Trophoblast cell (in vitro differentiated cells and primary cell): ENCODE data around the gene CCDC102A.

Experiments
- DNase-seq, 2 donors: peaks; one replicate each; pipeline ENCODE4 v3.0.0-alpha.2; 2016
- H2AFZ ChIP-seq: 2 replicates; pipeline ENCODE4 v1.6.1; 2013; ENCODE audit warnings: low read length, moderate library complexity, mild to moderate bottlenecking; ENCODE audit not compliant: insufficient read depth, poor library complexity
- H2AK5ac ChIP-seq: 2 replicates; pipeline ENCODE4 v1.6.1; 2013; ENCODE audit warnings: mild to moderate bottlenecking, low read length
- H2BK120ac ChIP-seq: 2 replicates; pipeline ENCODE4 v1.6.1; 2013; ENCODE audit warnings: low read length, mild to moderate bottlenecking, moderate library complexity; ENCODE audit not compliant: insufficient read depth, poor library complexity
- H2BK12ac ChIP-seq: 2 replicates; pipeline ENCODE4 v1.6.1; 2013; ENCODE audit warnings: mild to moderate bottlenecking, low read length, moderate library complexity
- H2BK5ac ChIP-seq: 2 replicates; pipeline ENCODE4 v1.6.1; 2013; ENCODE audit warnings: low read length, low read depth, moderate library complexity, mild to moderate bottlenecking; ENCODE audit not compliant: poor library complexity
- H3K14ac ChIP-seq: 2 replicates; pipeline ENCODE4 v1.6.1; 2013; ENCODE audit warnings: mild to moderate bottlenecking, low read length
- H3K18ac ChIP-seq: 2 replicates; pipeline ENCODE4 v1.6.1; 2013; ENCODE audit warnings: mild to moderate bottlenecking, low read length
- H3K23ac ChIP-seq: 2 replicates; pipeline ENCODE4 v1.6.1; 2013; ENCODE audit warnings: low read length
- H3K27ac ChIP-seq: 2 replicates; pipeline ENCODE4 v1.5.1; 2013; ENCODE audit warnings: low read depth, mild to moderate bottlenecking, inconsistent platforms, low read length, moderate library complexity
- H3K27me3 ChIP-seq: 2 replicates; pipeline ENCODE4 v1.6.1; 2013; ENCODE audit warnings: inconsistent platforms, mild to moderate bottlenecking, low read length, moderate library complexity; ENCODE audit not compliant: insufficient read depth
- H3K36me3 ChIP-seq, 2 experiments: 1 replicate in 1 of 2; 2 replicates in 1 of 2; pipeline ENCODE4 v1.6.1; 2013; ENCODE audit warnings: low read length in 2 of 2, mild to moderate bottlenecking in 2 of 2, moderate library complexity in 1 of 2; ENCODE audit not compliant: insufficient read depth in 2 of 2, control insufficient read depth in 1 of 2
- H3K4ac ChIP-seq: 2 replicates; pipeline ENCODE4 v1.6.1; 2013; ENCODE audit warnings: low read depth, mild to moderate bottlenecking, low read length, moderate library complexity
- H3K4me1 ChIP-seq, 2 experiments: 1 replicate in 1 of 2; 2 replicates in 1 of 2; pipeline ENCODE4 v1.6.1; 2013; ENCODE audit warnings: low read length in 2 of 2, mild to moderate bottlenecking in 2 of 2, moderate library complexity in 1 of 2; ENCODE audit not compliant: insufficient read depth in 2 of 2, control insufficient read depth in 1 of 2
- H3K4me2 ChIP-seq: 2 replicates; pipeline ENCODE4 v1.6.1; 2013; ENCODE audit warnings: inconsistent platforms, mild to moderate bottlenecking, low read length, moderate library complexity
- H3K4me3 ChIP-seq: 2 replicates; pipeline ENCODE4 v1.5.1; 2013; ENCODE audit warnings: mild to moderate bottlenecking, low read depth, low read length, inconsistent platforms
- H3K79me1 ChIP-seq: one replicate; pipeline ENCODE4 v1.6.1; 2013; ENCODE audit warnings: low read length
- H3K79me2 ChIP-seq: 2 replicates; pipeline ENCODE4 v1.6.1; 2013; ENCODE audit warnings: low read length, mild to moderate bottlenecking; ENCODE audit not compliant: control insufficient read depth, insufficient read depth, poor library complexity
- H3K9ac ChIP-seq: 2 replicates; pipeline ENCODE4 v1.6.1; 2013; ENCODE audit warnings: mild to moderate bottlenecking, low read length
- H3K9me3 ChIP-seq: 2 replicates; pipeline ENCODE4 v1.6.1; 2013; ENCODE audit warnings: low read depth, mild to moderate bottlenecking, control low read depth, inconsistent platforms, low read length; ENCODE audit not compliant: insufficient read depth
- H4K12ac ChIP-seq: 2 replicates; pipeline ENCODE4 v1.6.1; 2013; ENCODE audit warnings: low read depth, mild to moderate bottlenecking, low read length, moderate library complexity
- H4K8ac ChIP-seq: 2 replicates; pipeline ENCODE4 v1.6.1; 2013; ENCODE audit warnings: low read depth, mild to moderate bottlenecking, low read length, moderate library complexity
- H4K91ac ChIP-seq: one replicate; pipeline ENCODE4 v1.6.1; 2013; ENCODE audit warnings: low read depth, mild to moderate bottlenecking, low read length, moderate library complexity
- WGBS: extraction: QIAGEN DNeasy Blood & Tissue Kit; methylation state at CpG from one replicate; pipeline ENCODE4 v1.1.7; 2013; ENCODE audit warnings: missing lambda C conversion rate; ENCODE audit not compliant: insufficient read length, insufficient coverage; ENCODE audit errors: extremely low coverage; 5-methylcytosine and 5-hydroxymethylcytosine counted together

Gene CCDC102A

DNA sequence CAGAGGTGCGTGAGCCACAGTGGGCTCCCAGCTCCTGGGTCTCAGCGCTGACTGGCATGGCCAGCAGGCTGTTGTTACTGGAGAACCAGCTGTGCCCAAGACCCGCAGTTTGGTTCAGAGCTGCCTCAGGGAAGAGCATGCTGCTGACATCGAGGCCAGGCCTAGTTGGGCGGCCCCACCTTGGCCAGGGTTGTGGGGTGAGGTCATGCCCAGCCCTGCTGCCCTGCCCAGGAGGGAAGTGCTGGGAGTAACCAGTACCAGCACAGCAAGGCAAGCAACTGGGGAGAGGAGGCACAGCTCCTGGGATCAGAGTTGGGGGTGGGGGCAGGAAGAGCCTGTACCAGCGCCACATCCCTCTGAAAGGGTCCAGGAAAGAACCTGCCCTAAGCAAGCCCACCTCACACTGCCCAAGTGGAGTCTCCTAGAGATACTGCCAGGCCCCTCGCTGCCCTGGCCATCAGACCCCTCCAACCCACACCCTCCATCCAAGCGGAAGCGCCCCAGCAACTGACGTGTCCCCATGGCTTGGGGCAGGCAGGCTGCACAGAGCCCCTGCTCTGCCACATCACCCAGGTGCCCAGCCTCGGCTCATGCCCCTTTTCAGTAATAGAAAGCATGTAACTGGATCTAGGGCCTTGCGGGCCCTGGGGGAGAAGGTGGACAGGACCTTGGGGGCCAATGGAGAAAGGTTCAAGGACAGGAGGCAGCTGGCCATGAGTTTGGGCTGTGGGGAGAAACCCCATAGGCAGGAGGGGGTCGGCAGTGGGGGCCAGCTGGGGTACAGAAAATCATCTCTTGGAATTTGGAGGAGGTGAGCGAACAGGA is 51.1 kb downstream of the CCDC102A start:
- Histone ChIP-seq H2AFZ (peak overlapping the region; percentile 28), H3K9me3 (peaks cover 2% of the 10 kb centered on the region), H3K4ac (peak overlapping the region; percentile 99), H4K8ac (peak overlapping the region; percentile 87), H3K4me2 (peak overlapping the region; percentile 88), H2AK5ac (peak overlapping the region; percentile 21), H3K79me2 (peaks cover 51% of the 10 kb centered on the region), H3K4me1 (peaks cover 38 to 55% of the 10 kb centered on the region in 2 experiments), H2BK12ac (peak overlapping the region; percentile 38), H4K12ac (peak overlapping the region; percentile 31), H3K14ac (peak overlapping the region; percentile 94), H3K4me3 (peak overlapping the region; percentile 81), H3K27me3 (no peaks in the 10 kb centered on the region), H3K18ac (peak overlapping the region; percentile 75), H3K9ac (peak overlapping the region; percentile 95), H3K23ac (peak overlapping the region; percentile 62), H4K91ac (peak overlapping the region; percentile 87), H3K27ac (peak overlapping the region; percentile 89), H3K36me3 (peaks cover 40 to 45% of the 10 kb centered on the region in 2 experiments), H2BK5ac (peak overlapping the region; percentile 97), H3K79me1 (peaks cover 57% of the 10 kb centered on the region), H2BK120ac (peak overlapping the region; percentile 63)
- DNase-seq, result no peak
- WGBS, result no CpG with 5 or more reads among the region's 14 CpGs

GRCh38 chr16:57484515-57485005 is 51.8 kb downstream of the CCDC102A start:
- H2BK5ac ChIP-seq, result peak overlapping the region; percentile 97
- H2BK120ac ChIP-seq, result peak overlapping the region; percentile 63
- H3K79me2 ChIP-seq, result peaks cover 54% of the 10 kb centered on the region
- no CpG with 5 or more reads among the region's 8 CpGs for WGBS
- H4K12ac ChIP-seq, result peak overlapping the region; percentile 31
- H3K9me3 ChIP-seq, result peaks cover 2% of the 10 kb centered on the region
- H3K4me3 ChIP-seq, result peak overlapping the region; percentile 81
- peak overlapping the region; percentile 75 for H3K18ac ChIP-seq
- peak overlapping the region; percentile 38 for H2BK12ac ChIP-seq
- peak overlapping the region; percentile 89 for H3K27ac ChIP-seq
- no peaks in the 10 kb centered on the region for H3K27me3 ChIP-seq
- H4K8ac ChIP-seq, result peak overlapping the region; percentile 87
- H3K4me2 ChIP-seq, result peak overlapping the region; percentile 88
- H2AFZ ChIP-seq, result peak overlapping the region; percentile 28
- H3K23ac ChIP-seq, result peak overlapping the region; percentile 0
- peak overlapping the region; percentile 95 for H3K9ac ChIP-seq
- DNase-seq, result no peak
- H3K79me1 ChIP-seq, result peaks cover 63% of the 10 kb centered on the region
- H3K14ac ChIP-seq, result peak overlapping the region; percentile 94
- peak overlapping the region; percentile 21 for H2AK5ac ChIP-seq
- H3K4me1 ChIP-seq, result peaks cover 42 to 63% of the 10 kb centered on the region in 2 experiments
- peak overlapping the region; percentile 87 for H4K91ac ChIP-seq
- H3K4ac ChIP-seq, result peak overlapping the region; percentile 99
- peaks cover 43 to 52% of the 10 kb centered on the region in 2 experiments for H3K36me3 ChIP-seq

DNA sequence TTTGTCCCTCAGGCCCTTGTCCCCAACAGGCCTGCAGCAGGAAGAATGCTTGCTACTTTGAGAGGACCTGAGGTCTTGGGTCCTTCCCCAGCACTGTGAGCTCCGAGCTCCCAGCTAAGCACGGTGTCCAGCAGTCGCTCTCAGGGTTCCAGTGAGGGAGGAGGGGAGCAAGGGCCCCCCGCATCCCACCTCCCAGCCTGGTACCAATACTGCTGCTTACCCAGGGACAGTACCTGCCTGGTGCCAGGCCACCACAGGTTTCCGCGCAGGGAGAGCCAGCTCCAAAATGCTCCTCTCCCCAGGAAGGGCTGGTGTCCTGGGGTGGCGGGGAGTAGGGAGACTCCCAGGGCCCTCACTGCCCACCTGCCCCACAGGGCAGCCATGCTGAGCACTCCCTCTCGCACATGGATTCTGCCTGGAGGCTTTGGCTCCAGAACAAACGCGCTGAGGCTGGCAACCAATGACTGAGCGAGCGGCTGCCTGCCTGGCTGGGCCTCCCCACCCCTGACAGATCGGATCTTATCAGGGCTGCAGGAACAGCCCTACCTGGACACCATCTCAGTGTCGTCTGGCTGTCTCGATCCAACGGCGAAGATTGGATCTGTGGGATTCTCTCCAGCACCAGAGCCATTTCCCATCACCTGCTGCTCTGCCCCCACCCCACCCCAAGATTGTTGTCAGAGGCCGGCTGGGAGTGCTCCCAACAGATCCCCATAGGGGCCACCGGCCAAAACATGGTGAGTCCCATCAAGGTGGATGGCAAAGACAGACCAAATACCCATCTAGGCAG is 52.5 kb downstream of the CCDC102A start:
- Histone ChIP-seq H3K27ac (peak overlapping the region; percentile 89), H4K91ac (peak overlapping the region; percentile 92), H2AFZ (peak overlapping the region; percentile 35), H3K4me1 (peaks cover 48 to 68% of the 10 kb centered on the region in 2 experiments), H2BK120ac (peak overlapping the region; percentile 89), H3K18ac (peak overlapping the region; percentile 75), H3K4me3 (peak overlapping the region; percentile 81), H3K9me3 (no peaks in the 10 kb centered on the region), H3K27me3 (no peaks in the 10 kb centered on the region), H2BK12ac (peak overlapping the region; percentile 62), H3K4ac (peak overlapping the region; percentile 99), H3K79me2 (peaks cover 60% of the 10 kb centered on the region), H3K9ac (peak overlapping the region; percentile 95), H3K4me2 (peak overlapping the region; percentile 88), H3K14ac (peak overlapping the region; percentile 94), H2AK5ac (peak overlapping the region; percentile 80), H4K8ac (peak overlapping the region; percentile 87), H2BK5ac (peak overlapping the region; percentile 97), H4K12ac (peak overlapping the region; percentile 23), H3K36me3 (peaks cover 49 to 58% of the 10 kb centered on the region in 2 experiments), H3K23ac (no peak overlapping the region), H3K79me1 (peaks cover 69% of the 10 kb centered on the region)
- no CpG with 5 or more reads among the region's 19 CpGs for WGBS
- peak; percentile 19 to 48 for DNase-seq

DNA sequence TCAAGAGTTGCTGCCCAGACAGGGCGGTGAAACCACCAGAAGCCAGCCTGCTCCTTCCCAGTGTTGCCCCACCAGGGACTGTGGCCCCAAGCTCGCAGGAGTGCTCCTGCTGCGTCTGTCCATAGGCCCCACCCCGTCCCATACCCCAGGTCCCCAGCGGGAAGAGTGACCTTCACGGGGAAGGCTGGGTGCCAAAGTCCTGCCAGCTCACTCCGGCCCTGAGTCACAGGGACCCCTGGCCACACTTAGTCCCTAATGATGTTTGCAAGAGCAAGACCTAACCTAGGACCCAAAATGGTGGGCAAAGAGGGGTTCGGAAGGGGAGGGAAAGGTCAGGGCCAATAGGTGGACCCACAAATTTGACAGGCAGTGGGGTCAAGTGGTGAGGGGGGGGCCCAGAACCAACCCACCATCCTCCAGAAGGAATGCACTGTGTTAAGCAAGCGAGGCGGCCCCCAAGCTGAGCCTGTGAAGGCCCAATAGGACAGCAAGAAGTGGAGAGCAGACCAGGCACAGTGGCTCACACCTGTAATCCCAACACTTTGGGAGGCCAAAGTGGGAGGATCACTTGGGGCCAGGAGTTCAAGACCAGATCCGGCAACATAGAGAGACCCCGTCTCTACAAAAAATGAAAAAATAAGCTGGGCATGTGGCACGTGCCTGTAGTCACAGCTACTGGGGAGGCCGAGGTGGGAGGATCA is 53.4 kb downstream of the CCDC102A start:
- Histone ChIP-seq H2AFZ (no peak overlapping the region), H3K4me3 (no peak overlapping the region), H2BK120ac (no peak overlapping the region), H2BK5ac (peak overlapping the region; percentile 32), H3K27ac (peak overlapping the region; percentile 89), H4K8ac (peak overlapping the region; percentile 57), H4K12ac (no peak overlapping the region), H3K9me3 (no peaks in the 10 kb centered on the region), H2AK5ac (peak overlapping the region; percentile 18), H3K4ac (peak overlapping the region; percentile 64), H3K79me1 (peaks cover 77% of the 10 kb centered on the region), H4K91ac (peak overlapping the region; percentile 44), H3K9ac (peak overlapping the region; percentile 8), H3K27me3 (no peaks in the 10 kb centered on the region), H3K14ac (peak overlapping the region; percentile 5), H3K79me2 (peaks cover 68% of the 10 kb centered on the region), H3K4me2 (peak overlapping the region; percentile 88), H3K23ac (no peak overlapping the region), H3K18ac (peak overlapping the region; percentile 23), H3K36me3 (peaks cover 58 to 67% of the 10 kb centered on the region in 2 experiments), H2BK12ac (no peak overlapping the region), H3K4me1 (peaks cover 57 to 76% of the 10 kb centered on the region in 2 experiments)
- DNase-seq, result no peak
- no CpG with 5 or more reads among the region's 14 CpGs for WGBS
